ENCODE measurements around the gene EMX2. TPM values are rescaled to one million over a fixed set of nuclear protein-coding genes. Genes with fewer than 3 reads are reported as not detected.

Gene EMX2
- total and polyA plus RNA-seq, 2 donors (not counting 3 experiments of a cell fraction or from before 2014, with no cell fraction given), result not detected

DNA sequence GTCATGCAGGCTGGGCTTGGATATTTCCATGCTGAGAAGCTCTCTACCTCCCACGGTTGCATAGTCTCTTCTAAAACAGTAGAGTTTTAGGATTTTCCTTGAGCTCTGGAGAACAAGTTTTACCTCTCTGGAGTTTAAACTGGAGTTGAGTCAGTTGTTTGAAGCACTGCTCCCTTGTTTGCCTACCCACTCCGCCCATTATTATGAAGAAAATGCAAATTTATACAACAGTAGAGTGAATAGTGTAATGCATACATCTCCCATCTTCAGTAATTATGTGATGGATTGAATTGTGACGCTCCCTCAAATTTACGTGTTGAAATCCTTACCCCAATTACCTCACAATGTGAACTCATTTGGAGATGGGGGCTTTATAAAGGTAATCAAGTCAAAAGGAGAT lies 17.2 kb downstream of the EMX2 start:
- FAIRE-seq, result no peak
- no peak overlapping the region for H3K4me2 ChIP-seq (ENCODE audit: insufficient read depth, low read length)
- POLR2A ChIA-PET, result no interaction called here
- DNase-seq (ENCODE audit: low read depth, low spot score), result no peak
- H3K27me3 ChIP-seq (ENCODE audit: control insufficient read depth in 2 of 2, insufficient read depth in 2 of 2, low read length in 2 of 2), result no peaks in the 10 kb centered on the region
- TF ChIP-seq POLR2AphosphoS5 (IDR thresholded peaks at IDR 0.05; ENCODE audit: insufficient read depth, low read depth, low read length) (no peak), EZH2 (IDR thresholded peaks at IDR 0.05; ENCODE audit: borderline replicate concordance, low read depth, low read length, severe bottlenecking) (no peak), JUN (IDR thresholded peaks at IDR 0.05; ENCODE audit: borderline replicate concordance, insufficient read depth, insufficient read length, low read depth) (no peak), POLR2A (IDR thresholded peaks at IDR 0.05; ENCODE audit: low read depth, low read length) (no peak), FOS (IDR thresholded peaks at IDR 0.05; ENCODE audit: borderline replicate concordance, insufficient read depth, low read length) (no peak), MYC (IDR thresholded peaks at IDR 0.05; ENCODE audit: low read depth, low read length) (no peak), GATA2 (IDR thresholded peaks at IDR 0.05; ENCODE audit: insufficient read depth, insufficient read length, low read depth, low read length) (no peak)
- TF ChIP-seq, protein P1, sequence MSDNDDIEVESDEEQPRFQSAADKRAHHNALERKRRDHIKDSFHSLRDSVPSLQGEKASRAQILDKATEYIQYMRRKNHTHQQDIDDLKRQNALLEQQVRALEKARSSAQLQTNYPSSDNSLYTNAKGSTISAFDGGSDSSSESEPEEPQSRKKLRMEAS (IDR thresholded peaks at IDR 0.05; ENCODE audit: insufficient read depth, insufficient read length), result no peak
- TF ChIP-seq, protein P2, sequence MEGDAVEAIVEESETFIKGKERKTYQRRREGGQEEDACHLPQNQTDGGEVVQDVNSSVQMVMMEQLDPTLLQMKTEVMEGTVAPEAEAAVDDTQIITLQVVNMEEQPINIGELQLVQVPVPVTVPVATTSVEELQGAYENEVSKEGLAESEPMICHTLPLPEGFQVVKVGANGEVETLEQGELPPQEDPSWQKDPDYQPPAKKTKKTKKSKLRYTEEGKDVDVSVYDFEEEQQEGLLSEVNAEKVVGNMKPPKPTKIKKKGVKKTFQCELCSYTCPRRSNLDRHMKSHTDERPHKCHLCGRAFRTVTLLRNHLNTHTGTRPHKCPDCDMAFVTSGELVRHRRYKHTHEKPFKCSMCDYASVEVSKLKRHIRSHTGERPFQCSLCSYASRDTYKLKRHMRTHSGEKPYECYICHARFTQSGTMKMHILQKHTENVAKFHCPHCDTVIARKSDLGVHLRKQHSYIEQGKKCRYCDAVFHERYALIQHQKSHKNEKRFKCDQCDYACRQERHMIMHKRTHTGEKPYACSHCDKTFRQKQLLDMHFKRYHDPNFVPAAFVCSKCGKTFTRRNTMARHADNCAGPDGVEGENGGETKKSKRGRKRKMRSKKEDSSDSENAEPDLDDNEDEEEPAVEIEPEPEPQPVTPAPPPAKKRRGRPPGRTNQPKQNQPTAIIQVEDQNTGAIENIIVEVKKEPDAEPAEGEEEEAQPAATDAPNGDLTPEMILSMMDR (IDR thresholded peaks at IDR 0.05; ENCODE audit: extremely low read depth in 1 of 2, insufficient read depth in 1 of 2, low read depth in 1 of 2, low read length in 2 of 2), result no peak
- no peaks in the 10 kb centered on the region for H3K4me1 ChIP-seq (ENCODE audit: control insufficient read depth, extremely low read depth, insufficient read depth, low read length)
- intact Hi-C loops (cut with micrococcal nuclease) (no loop called here), dilution Hi-C loops (cut with MboI; ENCODE audit: extremely low pct_ligation_motif_present, low sequenced_read_pairs) (no loop called here)
- no peak overlapping the region for H3K9ac ChIP-seq (replicated peaks; ENCODE audit: extremely low read depth, insufficient read depth, low read length)
- no peaks in the 10 kb centered on the region for H3K36me3 ChIP-seq (ENCODE audit: control insufficient read depth in 2 of 2, extremely low read depth in 1 of 2, insufficient read depth in 2 of 2, low read length in 2 of 2)
- H3K27ac ChIP-seq (ENCODE audit: insufficient read depth, low read depth, low read length), result no peak overlapping the region
- H3K79me2 ChIP-seq (ENCODE audit: control insufficient read depth, insufficient read depth, low read length), result no peaks in the 10 kb centered on the region
- no peak overlapping the region for H2AFZ ChIP-seq (ENCODE audit: low read depth, low read length)
- no peaks in the 10 kb centered on the region for H3K9me3 ChIP-seq (replicated peaks; ENCODE audit: control insufficient read depth, insufficient read depth, low read length)
- H4K20me1 ChIP-seq (replicated peaks; ENCODE audit: control insufficient read depth, extremely low read depth, insufficient read depth, low read length), result no peaks in the 10 kb centered on the region
- no TSS peak for BruUV-seq (replicated peaks)
- H3K4me3 ChIP-seq (replicated peaks in 1 of 3; ENCODE audit: insufficient read depth in 1 of 3, low read depth in 1 of 3, low read length in 3 of 3), result no peak overlapping the region
- no peaks in the 10 kb centered on the region for H3K9me1 ChIP-seq (replicated peaks; ENCODE audit: control insufficient read depth, extremely low read depth, insufficient read depth, low read length)
- CTCF ChIA-PET, result interaction anchor here (0.9 to 1.4 kb wide), 2 partner anchors 35 to 63 kb away, joined by 3 to 4 read pairs; no protein-coding TSS in a partner anchor
